ENCODE results near the gene GTF3C1.

The GTF3C1 gene

GRCh38 chr16:27424772-27425498 is 124.8 kb downstream of the GTF3C1 start:
- no peak for DNase-seq (ENCODE audit: low read depth)

GRCh38 chr16:27421961-27422740 is 127.6 kb downstream of the GTF3C1 start:
- DNase-seq (ENCODE audit: low read depth), result no peak

GRCh38 chr16:27417047-27417671 is 132.6 kb downstream of the GTF3C1 start:
- no peak for DNase-seq (ENCODE audit: low read depth)

GRCh38 chr16:27414788-27415431 is 134.8 kb downstream of the GTF3C1 start:
- no peak for DNase-seq (ENCODE audit: low read depth)

GRCh38 chr16:27413956-27414355 is 135.8 kb downstream of the GTF3C1 start:
- no peak for DNase-seq (ENCODE audit: low read depth)

- DNase-seq (ENCODE audit: low read depth), result no peak
Observed at GRCh38 chr16:27410761-27411160, 139.0 kb downstream of the GTF3C1 start.

All from stimulated activated CD8-positive, alpha-beta memory T cell treated with anti-CD3 and anti-CD28 coated beads, Interleukin-7, amount 100 ng/mL, for 24 hours (primary cell).